ENCODE data around the gene MYPOP. TPM values are rescaled to one million over a fixed set of nuclear protein-coding genes. Genes with fewer than 3 reads are reported as not detected.

Gene MYPOP
- total RNA-seq, 2 experiments from 2014 or later: 5.2 to 15.6 TPM

GRCh38 chr19:45879971-45880370, 22.4 kb downstream of the MYPOP start:
- no TSS peak for BruUV-seq (replicated peaks)
- Histone ChIP-seq H3K4me3 (ENCODE audit: low read depth, low read length, poor library complexity, severe bottlenecking) (no peak overlapping the region), H3K9me3 (ENCODE audit: low read length) (no peaks in the 10 kb centered on the region), H3K9me2 (ENCODE audit: insufficient read depth, low read length) (no peaks in the 10 kb centered on the region), H3K27ac (ENCODE audit: low read depth, low read length, poor library complexity, severe bottlenecking) (no peak overlapping the region), H3K4me1 (ENCODE audit: insufficient read depth, low read length, poor library complexity, severe bottlenecking) (peaks cover 42% of the 10 kb centered on the region), H3K79me2 (ENCODE audit: insufficient read depth, low read depth, low read length) (peaks cover 12% of the 10 kb centered on the region; the same call in 1 of the 2 replicates), H3K4me2 (ENCODE audit: low read length) (no peak overlapping the region), H4K20me1 (ENCODE audit: insufficient read depth, low read length) (no peaks in the 10 kb centered on the region), H3K36me3 (ENCODE audit: insufficient read depth, low read length) (peaks cover 13% of the 10 kb centered on the region; the same call in 1 of the 2 replicates), H2AFZ (ENCODE audit: low read length) (no peak overlapping the region)
- ChIA-PET CTCF (ENCODE audit: unreplicated experiment) (no interaction called here), POLR2A (no interaction called here)
- TF ChIP-seq, protein P1, sequence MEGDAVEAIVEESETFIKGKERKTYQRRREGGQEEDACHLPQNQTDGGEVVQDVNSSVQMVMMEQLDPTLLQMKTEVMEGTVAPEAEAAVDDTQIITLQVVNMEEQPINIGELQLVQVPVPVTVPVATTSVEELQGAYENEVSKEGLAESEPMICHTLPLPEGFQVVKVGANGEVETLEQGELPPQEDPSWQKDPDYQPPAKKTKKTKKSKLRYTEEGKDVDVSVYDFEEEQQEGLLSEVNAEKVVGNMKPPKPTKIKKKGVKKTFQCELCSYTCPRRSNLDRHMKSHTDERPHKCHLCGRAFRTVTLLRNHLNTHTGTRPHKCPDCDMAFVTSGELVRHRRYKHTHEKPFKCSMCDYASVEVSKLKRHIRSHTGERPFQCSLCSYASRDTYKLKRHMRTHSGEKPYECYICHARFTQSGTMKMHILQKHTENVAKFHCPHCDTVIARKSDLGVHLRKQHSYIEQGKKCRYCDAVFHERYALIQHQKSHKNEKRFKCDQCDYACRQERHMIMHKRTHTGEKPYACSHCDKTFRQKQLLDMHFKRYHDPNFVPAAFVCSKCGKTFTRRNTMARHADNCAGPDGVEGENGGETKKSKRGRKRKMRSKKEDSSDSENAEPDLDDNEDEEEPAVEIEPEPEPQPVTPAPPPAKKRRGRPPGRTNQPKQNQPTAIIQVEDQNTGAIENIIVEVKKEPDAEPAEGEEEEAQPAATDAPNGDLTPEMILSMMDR (conservative IDR thresholded peaks at IDR 0.05; ENCODE audit: low read length): no peak
- TF ChIP-seq EZH2phosphoT487 (IDR thresholded peaks at IDR 0.05; ENCODE audit: borderline replicate concordance, low read depth, low read length): no peak
- intact Hi-C loops (cut with micrococcal nuclease; ENCODE audit: unreplicated experiment): loop anchor here (10.0 kb wide), 1 partner anchor 175 kb away; no protein-coding TSS in a partner anchor
- DNase-seq (ENCODE audit: low spot score): no peak

GRCh38 chr19:45879055-45879454, 23.4 kb downstream of the MYPOP start:
- Histone ChIP-seq H3K9me3 (ENCODE audit: low read length) (no peaks in the 10 kb centered on the region), H3K4me1 (ENCODE audit: insufficient read depth, low read length, poor library complexity, severe bottlenecking) (peaks cover 33% of the 10 kb centered on the region), H3K4me2 (ENCODE audit: low read length) (no peak overlapping the region), H3K36me3 (ENCODE audit: insufficient read depth, low read length) (peaks cover 5% of the 10 kb centered on the region; the same call in 1 of the 2 replicates), H3K79me2 (ENCODE audit: insufficient read depth, low read depth, low read length) (peaks cover 4% of the 10 kb centered on the region; the same call in 1 of the 2 replicates), H2AFZ (ENCODE audit: low read length) (no peak overlapping the region), H3K27ac (ENCODE audit: low read depth, low read length, poor library complexity, severe bottlenecking) (no peak overlapping the region), H3K9me2 (ENCODE audit: insufficient read depth, low read length) (no peaks in the 10 kb centered on the region), H4K20me1 (ENCODE audit: insufficient read depth, low read length) (no peaks in the 10 kb centered on the region), H3K4me3 (ENCODE audit: low read depth, low read length, poor library complexity, severe bottlenecking) (no peak overlapping the region)
- ChIA-PET CTCF (ENCODE audit: unreplicated experiment) (no interaction called here), POLR2A (no interaction called here)
- BruUV-seq (replicated peaks): no TSS peak
- TF ChIP-seq EZH2phosphoT487 (IDR thresholded peaks at IDR 0.05; ENCODE audit: borderline replicate concordance, low read depth, low read length): no peak
- TF ChIP-seq, protein P1 (conservative IDR thresholded peaks at IDR 0.05; ENCODE audit: low read length): no peak
- DNase-seq (ENCODE audit: low spot score): no peak
- intact Hi-C loops (cut with micrococcal nuclease; ENCODE audit: unreplicated experiment): no loop called here

DNA sequence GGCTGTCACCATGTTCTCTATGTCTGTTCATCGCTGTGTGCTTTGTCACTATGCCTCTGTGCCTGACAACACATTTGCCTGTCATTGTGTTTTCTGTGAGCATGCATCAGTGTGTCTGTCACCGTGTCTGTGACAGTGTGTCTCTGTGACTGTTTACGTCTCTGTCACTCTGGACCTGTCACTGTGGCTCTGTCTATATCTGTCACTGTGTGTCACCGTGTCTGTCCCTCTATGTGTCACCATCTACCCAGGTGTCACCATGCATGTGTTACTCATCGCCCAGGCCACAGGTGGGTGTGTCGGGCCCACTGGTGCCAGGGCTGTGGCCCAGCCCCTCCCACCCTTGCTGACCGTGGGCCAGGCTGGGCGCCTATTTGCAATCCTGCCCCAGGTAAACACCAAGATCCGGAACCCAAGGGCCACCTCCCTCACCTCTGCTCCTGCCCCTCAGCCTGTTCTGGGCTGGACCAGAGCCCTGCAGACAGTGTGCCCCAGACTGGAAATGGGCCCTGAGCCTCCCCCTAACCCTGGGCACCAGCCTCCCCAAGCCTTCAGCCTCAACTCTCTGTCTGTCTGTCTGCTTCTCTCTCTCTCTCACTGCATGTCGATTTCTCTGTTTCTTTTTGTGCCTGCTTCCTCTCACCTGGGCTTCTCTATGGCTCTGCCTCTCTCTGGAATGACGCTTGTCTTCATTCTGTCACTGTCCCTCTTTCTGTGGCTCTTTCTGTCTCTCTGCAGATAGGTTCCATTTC, 24.2 kb downstream of the MYPOP start:
- H3K4me3 ChIP-seq (ENCODE audit: low read depth, low read length, poor library complexity, severe bottlenecking): no peak overlapping the region
- BruUV-seq (replicated peaks): no TSS peak
- H3K9me3 ChIP-seq (ENCODE audit: low read length): no peaks in the 10 kb centered on the region
- ChIA-PET POLR2A (no interaction called here), CTCF (ENCODE audit: unreplicated experiment) (no interaction called here)
- no peak overlapping the region for H3K27ac ChIP-seq (ENCODE audit: low read depth, low read length, poor library complexity, severe bottlenecking)
- H4K20me1 ChIP-seq (ENCODE audit: insufficient read depth, low read length): no peaks in the 10 kb centered on the region
- H3K4me2 ChIP-seq (ENCODE audit: low read length): no peak overlapping the region
- H3K4me1 ChIP-seq (ENCODE audit: insufficient read depth, low read length, poor library complexity, severe bottlenecking): peaks cover 27% of the 10 kb centered on the region
- no peaks in the 10 kb centered on the region; the same call in 1 of the 2 replicates for H3K36me3 ChIP-seq (ENCODE audit: insufficient read depth, low read length)
- DNase-seq (ENCODE audit: low spot score): no peak
- H3K9me2 ChIP-seq (ENCODE audit: insufficient read depth, low read length): no peaks in the 10 kb centered on the region
- H2AFZ ChIP-seq (ENCODE audit: low read length): no peak overlapping the region
- no peaks in the 10 kb centered on the region for H3K79me2 ChIP-seq (ENCODE audit: insufficient read depth, low read depth, low read length)
- intact Hi-C loops (cut with micrococcal nuclease; ENCODE audit: unreplicated experiment): no loop called here
- TF ChIP-seq, protein P1 (conservative IDR thresholded peaks at IDR 0.05; ENCODE audit: low read length): no peak
- TF ChIP-seq EZH2phosphoT487 (IDR thresholded peaks at IDR 0.05; ENCODE audit: borderline replicate concordance, low read depth, low read length): no peak
